ENCODE results near the gene OR9A2. TPM values are rescaled to one million over a fixed set of nuclear protein-coding genes. Genes with fewer than 3 reads are reported as not detected.
"Not testable (repeated sequence)": the region's sequence is repeated elsewhere in the genome, so short reads cannot be mapped to it uniquely, and the experiment has no call there.

Gene OR9A2
- total and polyA plus RNA-seq, 11 donors, result 0.29 TPM; not detected in 10

DNA sequence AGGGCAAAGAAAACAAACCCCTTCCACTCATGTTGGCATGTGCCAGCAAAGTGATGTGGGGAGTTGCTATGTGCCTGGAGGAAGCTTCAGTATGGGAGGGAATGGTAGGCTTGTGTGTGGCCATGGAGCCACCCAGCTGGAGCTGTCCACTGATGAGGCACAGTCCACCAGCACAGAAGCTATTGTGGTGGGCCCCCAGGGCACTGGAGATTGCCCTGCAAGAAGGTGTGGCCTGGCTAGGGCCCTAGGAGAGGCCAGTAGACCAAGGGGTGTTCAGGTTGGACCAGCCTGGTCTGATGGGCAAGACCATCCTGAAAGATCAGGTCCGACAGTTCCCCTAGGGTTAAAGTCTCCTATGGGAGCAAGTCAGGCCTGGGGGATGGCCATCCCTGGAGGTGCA, 42.6 kb downstream of the OR9A2 start:
- Histone ChIP-seq H3K27me3 (no peaks in the 10 kb centered on the region), H3K27ac (no peak overlapping the region), H3K9me3 (peaks cover 0 to 12% (median under 1%) of the 10 kb centered on the region in 12 donors), H3K4me3 (no peak overlapping the region), H3K4me1 (no peaks in the 10 kb centered on the region), H3K36me3 (no peaks in the 10 kb centered on the region)
- intact Hi-C loops (cut with DNase I), result no loop called here
- DNase-seq (no peak), ATAC-seq (no peak)
- TF ChIP-seq POLR2A (IDR thresholded peaks at IDR 0.05) (no peak), CTCF (IDR thresholded peaks at IDR 0.05) (no peak)
- WGBS, 4 donors, result 88 to 100% (median 96%) methylated on average over 1 of the region's 1 CpG; no CpG with 5 or more reads in 1 of the 4 donors

GRCh38 chr7:142983825-142984224, 43.1 kb downstream of the OR9A2 start:
- Histone ChIP-seq H3K27ac (no peak overlapping the region), H3K36me3 (no peaks in the 10 kb centered on the region), H3K4me3 (no peak overlapping the region), H3K27me3 (no peaks in the 10 kb centered on the region), H3K9me3 (peaks cover 0 to 16% (median 2%) of the 10 kb centered on the region in 12 donors), H3K4me1 (no peaks in the 10 kb centered on the region)
- ATAC-seq (no peak), DNase-seq (no peak)
- TF ChIP-seq POLR2A (IDR thresholded peaks at IDR 0.05) (no peak), CTCF (IDR thresholded peaks at IDR 0.05) (no peak)
- intact Hi-C loops (cut with DNase I), result no loop called here
- 60 to 80% (median 79%) methylated on average over 1 of the region's 1 CpG; no CpG with 5 or more reads in 1 of the 4 donors for WGBS, 4 donors

DNA sequence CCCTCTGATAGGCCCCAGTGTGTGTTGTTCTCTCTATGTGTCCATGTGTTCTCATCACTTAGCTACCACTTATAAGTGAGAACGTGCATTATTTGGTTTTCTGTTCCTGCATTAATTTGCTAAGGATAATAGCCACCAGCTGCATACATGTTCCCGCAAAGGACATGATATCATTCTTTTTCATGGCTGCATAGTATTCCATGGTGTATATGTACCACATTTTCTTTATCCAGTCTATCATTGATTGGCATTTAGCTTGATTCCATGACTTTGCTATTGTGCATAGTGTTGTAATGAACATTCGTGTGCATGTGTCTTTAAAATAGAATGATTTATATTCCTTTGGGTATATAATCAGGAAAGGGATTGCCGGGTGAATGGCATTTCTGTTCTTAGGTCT, 48.5 kb downstream of the OR9A2 start:
- intact Hi-C loops (cut with DNase I); H3K36me3 ChIP-seq; H3K4me1 ChIP-seq; H3K4me3 ChIP-seq; H3K27ac ChIP-seq; ATAC-seq; DNase-seq; H3K27me3 ChIP-seq: not testable (repeated sequence)
- peaks cover 0 to 28% (median 2%) of the 10 kb centered on the region in 12 donors for H3K9me3 ChIP-seq
- WGBS, 4 donors, result 72 to 80% (median 75%) methylated on average over 4 of the region's 4 CpGs

Other genes starting within 250 kb of the OR9A2 start
- gene EPHB6, start 172.1 kb downstream of the OR9A2 start, total RNA-seq, result 10 to 100 TPM in 1 of 9 donors, 1 to 10 TPM in 8; 1.5 to 20.3 (median 3.3) TPM
- gene EPHB6, start 172.1 kb downstream of the OR9A2 start, polyA plus RNA-seq, result 1 to 10 TPM; 1.6 to 4.2 TPM
- gene TRPV6, start 141.4 kb downstream of the OR9A2 start, total RNA-seq, result under 1 TPM in 1 of 9 donors, not detected in 8; 0.68 TPM
- not detected for gene TRPV6, start 141.4 kb downstream of the OR9A2 start, polyA plus RNA-seq
- not detected for gene TRPV5, start 93.4 kb downstream of the OR9A2 start, total RNA-seq
- not detected for gene TRPV5, start 93.4 kb downstream of the OR9A2 start, polyA plus RNA-seq
- not detected for gene LLCFC1, start 87.6 kb downstream of the OR9A2 start, total RNA-seq
- gene LLCFC1, start 87.6 kb downstream of the OR9A2 start, polyA plus RNA-seq, result not detected
- 1 to 10 TPM in 3 of 9 donors, under 1 TPM in 2, not detected in 4; 0.52 to 1.8 (median 1.2) TPM for gene KEL, start 64.8 kb downstream of the OR9A2 start, total RNA-seq
- gene KEL, start 64.8 kb downstream of the OR9A2 start, polyA plus RNA-seq, result under 1 TPM; 0.17 to 0.19 TPM
- gene OR6V1, start 25.2 kb upstream of the OR9A2 start, total RNA-seq, result not detected
- gene OR6V1, start 25.2 kb upstream of the OR9A2 start, polyA plus RNA-seq, result not detected
- not detected for gene PIP, start 104.9 kb upstream of the OR9A2 start, total RNA-seq
- gene PIP, start 104.9 kb upstream of the OR9A2 start, polyA plus RNA-seq, result not detected
- not detected for gene TAS2R39, start 156.3 kb upstream of the OR9A2 start, total RNA-seq
- gene TAS2R39, start 156.3 kb upstream of the OR9A2 start, polyA plus RNA-seq, result not detected
- gene TAS2R40, start 194.9 kb upstream of the OR9A2 start, total RNA-seq, result not detected
- not detected for gene TAS2R40, start 194.9 kb upstream of the OR9A2 start, polyA plus RNA-seq
- gene GSTK1, start 236.3 kb upstream of the OR9A2 start, total RNA-seq, result 100 to 1,000 TPM; 174 to 349 (median 281) TPM
- 100 to 1,000 TPM; 123 to 274 TPM for gene GSTK1, start 236.3 kb upstream of the OR9A2 start, polyA plus RNA-seq

Measured in heart left ventricle (tissue), 16 donors.